GM23248 (cell line): Measurements from ENCODE around the gene WFIKKN1. TPM values are rescaled to one million over a fixed set of nuclear protein-coding genes. Genes with fewer than 3 reads are reported as not detected.

Experiments
- DNase-seq: peaks from one replicate; pipeline ENCODE4 v3.0.0-alpha.2; 2015
- H2AFZ ChIP-seq: fragments of 200-600 bp; sonication (generic); 2 replicates; pipeline ENCODE4 v1.6.1; 2016; ENCODE audit warnings: antibody characterized with exemption
- H3F3A ChIP-seq: fragments of 200-600 bp; sonication (generic); 2 replicates; pipeline ENCODE4 v1.6.1; 2016; ENCODE audit warnings: mild to moderate bottlenecking, antibody characterized with exemption, mixed run types; ENCODE audit not compliant: insufficient read depth
- H3K27ac ChIP-seq: fragments of 200-600 bp; sonication (generic); 2 replicates; pipeline ENCODE4 v1.5.1; 2016; ENCODE audit warnings: mild to moderate bottlenecking
- H3K27me3 ChIP-seq: fragments of 200-600 bp; sonication (generic); replicated peaks from 2 replicates; pipeline ENCODE4 v1.6.1; 2016; ENCODE audit warnings: mild to moderate bottlenecking; ENCODE audit not compliant: insufficient read depth
- H3K36me3 ChIP-seq: fragments of 200-600 bp; sonication (generic); 2 replicates; pipeline ENCODE4 v1.6.1; 2016; ENCODE audit warnings: low read depth, mild to moderate bottlenecking
- H3K4me1 ChIP-seq: fragments of 200-600 bp; sonication (generic); 2 replicates; pipeline ENCODE4 v1.6.1; 2016; ENCODE audit warnings: mild to moderate bottlenecking; ENCODE audit not compliant: insufficient read depth
- H3K4me2 ChIP-seq: fragments of 200-600 bp; sonication (generic); one replicate; pipeline ENCODE4 v1.6.1; 2016; ENCODE audit warnings: mild to moderate bottlenecking; ENCODE audit not compliant: unreplicated experiment
- H3K4me3 ChIP-seq: fragments of 200-600 bp; sonication (generic); 2 replicates; pipeline ENCODE4 v1.5.1; 2016; ENCODE audit warnings: mild to moderate bottlenecking
- H3K79me2 ChIP-seq: fragments of 200-600 bp; sonication (generic); 2 replicates; pipeline ENCODE4 v1.6.1; 2016; ENCODE audit warnings: mild to moderate bottlenecking; ENCODE audit not compliant: insufficient read depth
- H3K9ac ChIP-seq: fragments of 200-600 bp; sonication (generic); 2 replicates; pipeline ENCODE4 v1.6.1; 2016; ENCODE audit warnings: mild to moderate bottlenecking
- H3K9me2 ChIP-seq: fragments of 200-600 bp; sonication (generic); 2 replicates; pipeline ENCODE4 v1.6.1; 2016; ENCODE audit warnings: mixed run types, mild to moderate bottlenecking, moderate library complexity; ENCODE audit not compliant: insufficient read depth
- H3K9me3 ChIP-seq: fragments of 200-600 bp; sonication (generic); one replicate; pipeline ENCODE4 v1.6.1; 2017; ENCODE audit warnings: low read depth
- H4K20me1 ChIP-seq: fragments of 200-600 bp; sonication (generic); 2 replicates; pipeline ENCODE4 v1.6.0; 2016; ENCODE audit not compliant: insufficient read depth
- EZH2 ChIP-seq: fragments of 200-600 bp; sonication (generic); IDR thresholded peaks from 2 replicates; pipeline ENCODE4 v1.6.1; 2018; ENCODE audit warnings: antibody characterized with exemption, mild to moderate bottlenecking; ENCODE audit not compliant: insufficient read depth, poor library complexity, severe bottlenecking
- EZH2phosphoT487 ChIP-seq: fragments of 200-600 bp; sonication (generic); IDR thresholded peaks from 2 replicates; pipeline ENCODE4 v1.6.1; 2018; ENCODE audit warnings: antibody characterized with exemption, moderate library complexity, mild to moderate bottlenecking, low read depth; ENCODE audit not compliant: insufficient read depth
- WGBS, 2 experiments: methylation state at CpG; one replicate each; pipeline ENCODE4 v1.1.6; 2015 to 2017; ENCODE audit warnings: low lambda C conversion rate in 2 of 2, low coverage in 1 of 2; ENCODE audit errors: missing lambda C conversion rate in 2 of 2; 5-methylcytosine and 5-hydroxymethylcytosine counted together
- in situ Hi-C: fragments of 300-500 bp; cut with MboI; formaldehyde crosslinking; loops from 2 replicates; pipeline ENCODE4 v1.15.0; 2020
- polyA plus RNA-seq: library from polyadenylated mRNA; unstranded; fragments of >200 nt; fragmentation: Nextera tagmentation; extraction: Ambion mirVana; gene quantifications from 2 replicates; pipeline ENCODE4 v1.2.1, GENCODE V29; 2016
- total RNA-seq: library from RNA; depleted of rRNA; stranded (reverse); fragments of >200 nt; shearing (Covaris generic); gene quantifications from 2 replicates; pipeline ENCODE4 v1.2.3, GENCODE V29; 2014

Gene WFIKKN1
- total and polyA plus RNA-seq, 2 experiments from 2014 or later: not detected

- 0 out of 2 replicates have a peak, but pooled peaks cover 4% of the 10 kb centered on the region for H3F3A ChIP-seq
- no peak overlapping the region for H3K27ac ChIP-seq
- no peak for TF ChIP-seq EZH2phosphoT487
- no peak for TF ChIP-seq EZH2
- no peaks in the 10 kb centered on the region for H3K27me3 ChIP-seq
- peaks cover 18% of the 10 kb centered on the region for H3K4me1 ChIP-seq
- WGBS, 2 experiments: 42 to 46% methylated on average over 26 to 28 of the region's 29 CpGs
- in situ Hi-C loops: no loop called here
- DNase-seq: peak; percentile 47
- H4K20me1 ChIP-seq: no peaks in the 10 kb centered on the region
- H3K79me2 ChIP-seq: peaks cover 9% of the 10 kb centered on the region
- no peaks in the 10 kb centered on the region for H3K9me2 ChIP-seq
- no peaks in the 10 kb centered on the region for H3K36me3 ChIP-seq
- no peak overlapping the region for H3K9ac ChIP-seq
- H3K4me2 ChIP-seq: no peak overlapping the region
- H3K9me3 ChIP-seq: no peaks in the 10 kb centered on the region
- no peak overlapping the region for H3K4me3 ChIP-seq
- H2AFZ ChIP-seq: no peak overlapping the region
Measured at GRCh38 chr16:630249-630814, 453 bp upstream of the WFIKKN1 start.

- 39 to 48% methylated on average over 6 to 9 of the region's 9 CpGs for WGBS, 2 experiments
Measured at GRCh38 chr16:631808-632358, 1.1 kb downstream of the WFIKKN1 start.

GRCh38 chr16:632486-633335, 1.9 kb downstream of the WFIKKN1 start:
- no peaks in the 10 kb centered on the region for H3K9me3 ChIP-seq
- no peaks in the 10 kb centered on the region for H3K9me2 ChIP-seq
- no peaks in the 10 kb centered on the region for H3K27me3 ChIP-seq
- no peak overlapping the region for H3K4me2 ChIP-seq
- H3K4me3 ChIP-seq: no peak overlapping the region
- no peak for TF ChIP-seq EZH2
- no peak for TF ChIP-seq EZH2phosphoT487
- peaks cover 14% of the 10 kb centered on the region for H3K79me2 ChIP-seq
- H4K20me1 ChIP-seq: no peaks in the 10 kb centered on the region
- no peak overlapping the region for H3K9ac ChIP-seq
- no peak overlapping the region for H3K27ac ChIP-seq
- no peak overlapping the region for H2AFZ ChIP-seq
- no peaks in the 10 kb centered on the region for H3K36me3 ChIP-seq
- in situ Hi-C loops: no loop called here
- 0 out of 2 replicates have a peak, but pooled peaks cover 6% of the 10 kb centered on the region for H3K4me1 ChIP-seq
- no peaks in the 10 kb centered on the region for H3F3A ChIP-seq
- WGBS, 2 experiments: 95 to 96% methylated on average over 42 to 65 of the region's 67 CpGs
- DNase-seq: no peak

More at GRCh38 chr16:631808-632358, 1.1 kb downstream of the WFIKKN1 start:
- no peak overlapping the region for H3K9ac ChIP-seq
- no peak overlapping the region for H3K4me2 ChIP-seq
- no peak overlapping the region for H3K4me3 ChIP-seq
- H3K36me3 ChIP-seq: no peaks in the 10 kb centered on the region
- H3K4me1 ChIP-seq: peaks cover 12% of the 10 kb centered on the region
- peaks cover 14% of the 10 kb centered on the region for H3K79me2 ChIP-seq
- in situ Hi-C loops: no loop called here
- DNase-seq: no peak
- no peaks in the 10 kb centered on the region for H3K9me3 ChIP-seq
- no peaks in the 10 kb centered on the region for H3K27me3 ChIP-seq
- no peaks in the 10 kb centered on the region for H4K20me1 ChIP-seq
- no peaks in the 10 kb centered on the region for H3F3A ChIP-seq
- no peaks in the 10 kb centered on the region for H3K9me2 ChIP-seq
- no peak overlapping the region for H3K27ac ChIP-seq
- no peak for TF ChIP-seq EZH2phosphoT487
- H2AFZ ChIP-seq: no peak overlapping the region

DNA sequence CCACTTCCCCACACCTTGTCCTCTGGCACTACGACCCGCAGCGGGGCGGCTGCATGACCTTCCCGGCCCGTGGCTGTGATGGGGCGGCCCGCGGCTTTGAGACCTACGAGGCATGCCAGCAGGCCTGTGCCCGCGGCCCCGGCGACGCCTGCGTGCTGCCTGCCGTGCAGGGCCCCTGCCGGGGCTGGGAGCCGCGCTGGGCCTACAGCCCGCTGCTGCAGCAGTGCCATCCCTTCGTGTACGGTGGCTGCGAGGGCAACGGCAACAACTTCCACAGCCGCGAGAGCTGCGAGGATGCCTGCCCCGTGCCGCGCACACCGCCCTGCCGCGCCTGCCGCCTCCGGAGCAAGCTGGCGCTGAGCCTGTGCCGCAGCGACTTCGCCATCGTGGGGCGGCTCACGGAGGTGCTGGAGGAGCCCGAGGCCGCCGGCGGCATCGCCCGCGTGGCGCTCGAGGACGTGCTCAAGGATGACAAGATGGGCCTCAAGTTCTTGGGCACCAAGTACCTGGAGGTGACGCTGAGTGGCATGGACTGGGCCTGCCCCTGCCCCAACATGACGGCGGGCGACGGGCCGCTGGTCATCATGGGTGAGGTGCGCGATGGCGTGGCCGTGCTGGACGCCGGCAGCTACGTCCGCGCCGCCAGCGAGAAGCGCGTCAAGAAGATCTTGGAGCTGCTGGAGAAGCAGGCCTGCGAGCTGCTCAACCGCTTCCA, 2.7 kb downstream of the WFIKKN1 start:
- H3K9me2 ChIP-seq: no peaks in the 10 kb centered on the region
- H2AFZ ChIP-seq: no peak overlapping the region
- in situ Hi-C loops: no loop called here
- no peak for DNase-seq
- H3K36me3 ChIP-seq: no peaks in the 10 kb centered on the region
- H3K9me3 ChIP-seq: no peaks in the 10 kb centered on the region
- H3K4me1 ChIP-seq: 0 out of 2 replicates have a peak, but pooled peaks cover 6% of the 10 kb centered on the region
- no peak overlapping the region for H3K4me2 ChIP-seq
- WGBS, 2 experiments: 97% methylated on average over 68 to 69 of the region's 74 CpGs
- H4K20me1 ChIP-seq: no peaks in the 10 kb centered on the region
- H3K79me2 ChIP-seq: peaks cover 14% of the 10 kb centered on the region
- no peak overlapping the region for H3K27ac ChIP-seq
- H3F3A ChIP-seq: no peaks in the 10 kb centered on the region
- no peaks in the 10 kb centered on the region for H3K27me3 ChIP-seq
- no peak overlapping the region for H3K4me3 ChIP-seq
- TF ChIP-seq EZH2: no peak
- no peak for TF ChIP-seq EZH2phosphoT487
- no peak overlapping the region for H3K9ac ChIP-seq
